GM12874 (cell line): ENCODE data around the gene KCTD16.

Experiments
- CTCF ChIP-seq: IDR thresholded peaks from 2 replicates; pipeline ENCODE4 v1.5.1; 2011; ENCODE audit warnings: low read depth, mild to moderate bottlenecking, control low read depth, low read length, moderate library complexity; ENCODE audit not compliant: insufficient read depth

KCTD16 gene

GRCh38 chr5:144187699-144188294 lies 17.1 kb downstream of the KCTD16 start:
- TF ChIP-seq CTCF: no peak

- no peak for TF ChIP-seq CTCF
Measured at GRCh38 chr5:144189800-144190429, 19.2 kb downstream of the KCTD16 start.

GRCh38 chr5:144191531-144191930 lies 20.9 kb downstream of the KCTD16 start:
- no peak for TF ChIP-seq CTCF

- peak; percentile 52 for TF ChIP-seq CTCF
Measured at GRCh38 chr5:144191998-144192397, 21.3 kb downstream of the KCTD16 start.

- TF ChIP-seq CTCF: no peak
Measured at GRCh38 chr5:144192661-144193060, 22.0 kb downstream of the KCTD16 start.

GRCh38 chr5:144194144-144194543 lies 23.5 kb downstream of the KCTD16 start:
- TF ChIP-seq CTCF: no peak

DNA sequence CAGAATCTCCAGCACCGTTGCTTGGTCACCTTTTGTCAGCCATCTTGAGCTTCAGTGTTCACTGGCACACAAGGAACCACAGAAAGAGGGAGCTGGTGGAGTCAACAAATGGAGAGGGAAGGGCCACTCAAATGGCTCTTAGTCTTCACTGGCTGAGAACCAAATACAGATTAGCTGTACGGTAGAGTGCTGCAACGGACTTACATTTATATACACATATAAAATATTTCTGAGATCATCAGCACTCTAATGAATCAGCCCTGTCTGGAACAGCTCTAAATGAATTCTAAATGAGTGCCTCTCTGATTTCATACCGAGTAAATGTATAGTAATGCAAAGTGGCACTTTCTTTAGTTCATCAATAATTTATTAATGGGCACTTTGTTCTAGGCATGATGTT lies 24.8 kb downstream of the KCTD16 start:
- no peak for TF ChIP-seq CTCF
